ENCODE measurements around the gene MYOM1. TPM values are rescaled to one million over a fixed set of nuclear protein-coding genes. Genes with fewer than 3 reads are reported as not detected.

MYOM1 gene
- total RNA-seq: 100 to 1,000 TPM; 388 to 842 (median 567) TPM
- polyA plus RNA-seq: 100 to 1,000 TPM in 2 of 3 donors, 10 to 100 TPM in 1; 54.8 to 209 (median 117) TPM
- long read RNA-seq, donor 1, full-length matches to known transcripts: 14 of 135 reads
- long read RNA-seq, donor 1, partial matches to known transcripts: 117 of 135 reads
- long read RNA-seq, donor 1, other reads (novel, unspliced or antisense): 4 of 135 reads
- long read RNA-seq, donor 2, full-length matches to known transcripts: 23 of 312 reads
- long read RNA-seq, donor 2, partial matches to known transcripts: 261 of 312 reads
- long read RNA-seq, donor 2, other reads (novel, unspliced or antisense): 28 of 312 reads

- H3K27me3 ChIP-seq (ENCODE audit: insufficient read depth in 3 of 3, low read length in 2 of 3): no peaks in the 10 kb centered on the region
- DNase-seq (no peak), ATAC-seq (peak; percentile 55 to 78 (median 71))
- H3K4me3 ChIP-seq: peak within 1 kb of the TSS; percentile 79
- peak within 1 kb of the TSS; percentile 95 for H3K27ac ChIP-seq
- peaks cover 0 to 10% of the 10 kb centered on the region in 2 donors for H3K36me3 ChIP-seq (ENCODE audit: insufficient read depth in 1 of 2, low read depth in 1 of 2)
- intact Hi-C loops (cut with DNase I): loop anchor here (2.0 to 5.0 kb wide), 3 partner anchors 27 to 37 kb away; partner anchors contain the start of gene MYL12A (in 1 of the 2)
- TF ChIP-seq CTCF (IDR thresholded peaks at IDR 0.05): no peak
- 22 to 27% (median 24%) methylated on average over 9 of the region's 9 CpGs for whole genome bisulfite sequencing, 3 donors
- H3K4me1 ChIP-seq: peaks cover 34% of the 10 kb centered on the region
- no peaks in the 10 kb centered on the region for H3K9me3 ChIP-seq
Measured at GRCh38 chr18:3219631-3220335, at the start of gene MYOM1. TSS of gene MYOM1 (minus strand) at chr18:3219968. CDS start at chr18:3215223, 4,745 bp downstream.

GRCh38 chr18:3269241-3269913 lies 49.6 kb upstream of the MYOM1 start:
- 64 to 86% (median 68%) methylated on average over 4 of the region's 4 CpGs for WGBS, 3 donors
- intact Hi-C loops (cut with DNase I): no loop called here
- Histone ChIP-seq H3K36me3 (ENCODE audit: insufficient read depth in 1 of 2, low read depth in 1 of 2) (peaks cover 0 to 18% of the 10 kb centered on the region in 2 donors), H3K9me3 (no peaks in the 10 kb centered on the region), H3K4me3 (no peak overlapping the region), H3K27ac (no peak overlapping the region), H3K4me1 (peaks cover 59% of the 10 kb centered on the region), H3K27me3 (ENCODE audit: insufficient read depth in 3 of 3, low read length in 2 of 3) (no peaks in the 10 kb centered on the region)
- ATAC-seq (peak; percentile 25 to 45 (median 38)), DNase-seq (no peak)
- TF ChIP-seq CTCF (IDR thresholded peaks at IDR 0.05): no peak

GRCh38 chr18:3268306-3268705 lies 48.5 kb upstream of the MYOM1 start:
- H3K4me1 ChIP-seq: peaks cover 70% of the 10 kb centered on the region
- no peaks in the 10 kb centered on the region for H3K27me3 ChIP-seq (ENCODE audit: insufficient read depth in 3 of 3, low read length in 2 of 3)
- TF ChIP-seq CTCF (IDR thresholded peaks at IDR 0.05): no peak
- H3K36me3 ChIP-seq (ENCODE audit: insufficient read depth in 1 of 2, low read depth in 1 of 2): peaks cover 0 to 7% of the 10 kb centered on the region in 2 donors
- DNase-seq: no peak
- no peak for ATAC-seq
- no peaks in the 10 kb centered on the region for H3K9me3 ChIP-seq
- H3K4me3 ChIP-seq: no peak overlapping the region
- intact Hi-C loops (cut with DNase I): no loop called here
- H3K27ac ChIP-seq: no peak overlapping the region

GRCh38 chr18:3266062-3266608 lies 46.4 kb upstream of the MYOM1 start:
- peak overlapping the region; percentile 13 for H3K4me3 ChIP-seq
- H3K4me1 ChIP-seq: peaks cover 75% of the 10 kb centered on the region
- ATAC-seq (peak in 3 of 4 donors; percentile 10 to 50 (median 23)), DNase-seq (peak; percentile 36 to 58)
- H3K27ac ChIP-seq: no peak overlapping the region
- no peaks in the 10 kb centered on the region for H3K36me3 ChIP-seq (ENCODE audit: insufficient read depth in 1 of 2, low read depth in 1 of 2)
- H3K9me3 ChIP-seq: no peaks in the 10 kb centered on the region
- WGBS, 3 donors: 19 to 46% (median 26%) methylated on average over 7 of the region's 7 CpGs
- no peak for TF ChIP-seq CTCF (IDR thresholded peaks at IDR 0.05)
- intact Hi-C loops (cut with DNase I): no loop called here
- no peaks in the 10 kb centered on the region for H3K27me3 ChIP-seq (ENCODE audit: insufficient read depth in 3 of 3, low read length in 2 of 3)
